Measurements from ENCODE around the gene PTPRG.

- TF ChIP-seq, protein P1, sequence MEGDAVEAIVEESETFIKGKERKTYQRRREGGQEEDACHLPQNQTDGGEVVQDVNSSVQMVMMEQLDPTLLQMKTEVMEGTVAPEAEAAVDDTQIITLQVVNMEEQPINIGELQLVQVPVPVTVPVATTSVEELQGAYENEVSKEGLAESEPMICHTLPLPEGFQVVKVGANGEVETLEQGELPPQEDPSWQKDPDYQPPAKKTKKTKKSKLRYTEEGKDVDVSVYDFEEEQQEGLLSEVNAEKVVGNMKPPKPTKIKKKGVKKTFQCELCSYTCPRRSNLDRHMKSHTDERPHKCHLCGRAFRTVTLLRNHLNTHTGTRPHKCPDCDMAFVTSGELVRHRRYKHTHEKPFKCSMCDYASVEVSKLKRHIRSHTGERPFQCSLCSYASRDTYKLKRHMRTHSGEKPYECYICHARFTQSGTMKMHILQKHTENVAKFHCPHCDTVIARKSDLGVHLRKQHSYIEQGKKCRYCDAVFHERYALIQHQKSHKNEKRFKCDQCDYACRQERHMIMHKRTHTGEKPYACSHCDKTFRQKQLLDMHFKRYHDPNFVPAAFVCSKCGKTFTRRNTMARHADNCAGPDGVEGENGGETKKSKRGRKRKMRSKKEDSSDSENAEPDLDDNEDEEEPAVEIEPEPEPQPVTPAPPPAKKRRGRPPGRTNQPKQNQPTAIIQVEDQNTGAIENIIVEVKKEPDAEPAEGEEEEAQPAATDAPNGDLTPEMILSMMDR (conservative IDR thresholded peaks at IDR 0.05; ENCODE audit: low read depth in 2 of 2), result no peak
- TF ChIP-seq EZH2phosphoT487 (IDR thresholded peaks at IDR 0.05; ENCODE audit: unreplicated experiment), result no peak
- no peak for TF ChIP-seq EZH2 (IDR thresholded peaks at IDR 0.05; ENCODE audit: low read depth, unreplicated experiment)
- TF ChIP-seq POLR2AphosphoS5 (IDR thresholded peaks at IDR 0.05; ENCODE audit: low read depth), result no peak
- TF ChIP-seq STAT1 (IDR thresholded peaks at IDR 0.05; ENCODE audit: unreplicated experiment), result no peak
- no peak for TF ChIP-seq NANOG (IDR thresholded peaks at IDR 0.05; ENCODE audit: borderline replicate concordance)
- TF ChIP-seq, protein P2, sequence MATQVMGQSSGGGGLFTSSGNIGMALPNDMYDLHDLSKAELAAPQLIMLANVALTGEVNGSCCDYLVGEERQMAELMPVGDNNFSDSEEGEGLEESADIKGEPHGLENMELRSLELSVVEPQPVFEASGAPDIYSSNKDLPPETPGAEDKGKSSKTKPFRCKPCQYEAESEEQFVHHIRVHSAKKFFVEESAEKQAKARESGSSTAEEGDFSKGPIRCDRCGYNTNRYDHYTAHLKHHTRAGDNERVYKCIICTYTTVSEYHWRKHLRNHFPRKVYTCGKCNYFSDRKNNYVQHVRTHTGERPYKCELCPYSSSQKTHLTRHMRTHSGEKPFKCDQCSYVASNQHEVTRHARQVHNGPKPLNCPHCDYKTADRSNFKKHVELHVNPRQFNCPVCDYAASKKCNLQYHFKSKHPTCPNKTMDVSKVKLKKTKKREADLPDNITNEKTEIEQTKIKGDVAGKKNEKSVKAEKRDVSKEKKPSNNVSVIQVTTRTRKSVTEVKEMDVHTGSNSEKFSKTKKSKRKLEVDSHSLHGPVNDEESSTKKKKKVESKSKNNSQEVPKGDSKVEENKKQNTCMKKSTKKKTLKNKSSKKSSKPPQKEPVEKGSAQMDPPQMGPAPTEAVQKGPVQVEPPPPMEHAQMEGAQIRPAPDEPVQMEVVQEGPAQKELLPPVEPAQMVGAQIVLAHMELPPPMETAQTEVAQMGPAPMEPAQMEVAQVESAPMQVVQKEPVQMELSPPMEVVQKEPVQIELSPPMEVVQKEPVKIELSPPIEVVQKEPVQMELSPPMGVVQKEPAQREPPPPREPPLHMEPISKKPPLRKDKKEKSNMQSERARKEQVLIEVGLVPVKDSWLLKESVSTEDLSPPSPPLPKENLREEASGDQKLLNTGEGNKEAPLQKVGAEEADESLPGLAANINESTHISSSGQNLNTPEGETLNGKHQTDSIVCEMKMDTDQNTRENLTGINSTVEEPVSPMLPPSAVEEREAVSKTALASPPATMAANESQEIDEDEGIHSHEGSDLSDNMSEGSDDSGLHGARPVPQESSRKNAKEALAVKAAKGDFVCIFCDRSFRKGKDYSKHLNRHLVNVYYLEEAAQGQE (IDR thresholded peaks at IDR 0.05; ENCODE audit: unreplicated experiment), result no peak
- TF ChIP-seq CREB1 (CRISPR knock-in tag; IDR thresholded peaks at IDR 0.05; ENCODE audit: low read depth), result no peak
- TF ChIP-seq ZNF331 (CRISPR knock-in tag; IDR thresholded peaks at IDR 0.05; ENCODE audit: low read depth), result no peak
- no peak for TF ChIP-seq JUNB (IDR thresholded peaks at IDR 0.05; ENCODE audit: unreplicated experiment)
- no peak for TF ChIP-seq ZNF114 (CRISPR knock-in tag; IDR thresholded peaks at IDR 0.05)
- no peak for TF ChIP-seq ZNF462 (CRISPR knock-in tag; IDR thresholded peaks at IDR 0.05)
Measured at GRCh38 chr3:61803983-61804382, 242.6 kb downstream of the PTPRG start.

All from GM23338 (cell line).